NB4 (cell line): Measurements from ENCODE around the gene ASB8.
"Not testable (repeated sequence)": the region's sequence is repeated elsewhere in the genome, so short reads cannot be mapped to it uniquely, and the experiment has no call there.

Experiments used
- DNase-seq: peaks from one replicate; pipeline ENCODE4 v3.0.0; 2010; ENCODE audit warnings: low read depth
- H3K4me3 ChIP-seq: one replicate; pipeline ENCODE4 v1.5.1; 2011; ENCODE audit warnings: mild to moderate bottlenecking, low read depth, low read length, moderate library complexity
- CTCF ChIP-seq: IDR thresholded peaks from one replicate; pipeline ENCODE4 v1.5.1; 2012; ENCODE audit warnings: low read depth, low read length
- MAX ChIP-seq: IDR thresholded peaks from 2 replicates; pipeline ENCODE4 v1.6.1; 2011; ENCODE audit warnings: low read depth, low read length
- MYC ChIP-seq: IDR thresholded peaks from 2 replicates; pipeline ENCODE4 v1.6.1; 2011; ENCODE audit warnings: low read depth, low read length
- POLR2A ChIP-seq: IDR thresholded peaks from 2 replicates; pipeline ENCODE4 v1.6.1; 2011; ENCODE audit warnings: mild to moderate bottlenecking; ENCODE audit not compliant: insufficient read length; ENCODE audit errors: extremely low read depth

ASB8 gene

DNA sequence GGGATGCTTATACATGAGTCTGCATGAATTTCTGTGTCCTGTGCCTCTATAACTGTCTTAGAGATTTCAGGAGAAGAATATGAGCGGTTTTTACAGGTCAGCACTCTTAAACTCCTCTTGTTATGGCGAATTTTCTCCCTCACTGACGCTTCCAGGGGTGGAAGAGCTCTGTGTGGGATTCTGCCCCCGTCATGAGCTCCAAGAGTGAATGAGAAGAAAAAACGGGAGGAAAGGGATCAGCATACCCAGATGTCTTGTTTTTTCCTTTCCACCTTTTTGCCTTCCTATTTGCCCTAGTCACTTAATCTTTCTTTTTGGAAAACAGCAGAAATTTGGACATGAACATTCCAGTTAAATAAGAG lies 37.5 kb downstream of the ASB8 start:
- TF ChIP-seq POLR2A = no peak
- no peak for TF ChIP-seq MYC
- TF ChIP-seq CTCF = no peak
- no peak for TF ChIP-seq MAX
- DNase-seq = no peak
- peak overlapping the region; percentile 61 for H3K4me3 ChIP-seq

- no peak for TF ChIP-seq MYC
- no peak for TF ChIP-seq CTCF
- no peak for TF ChIP-seq POLR2A
- no peak for TF ChIP-seq MAX
- DNase-seq = peak; percentile 76
- H3K4me3 ChIP-seq = peak within 1 kb of the TSS; percentile 61
These were observed 38.1 kb downstream of the ASB8 start, which contains the start of gene PFKM for GRCh38 chr12:48119078-48119833. PFKM (plus strand) TSS chr12:48119364; CDS start chr12:48122775, 3,411 bp downstream.

DNA sequence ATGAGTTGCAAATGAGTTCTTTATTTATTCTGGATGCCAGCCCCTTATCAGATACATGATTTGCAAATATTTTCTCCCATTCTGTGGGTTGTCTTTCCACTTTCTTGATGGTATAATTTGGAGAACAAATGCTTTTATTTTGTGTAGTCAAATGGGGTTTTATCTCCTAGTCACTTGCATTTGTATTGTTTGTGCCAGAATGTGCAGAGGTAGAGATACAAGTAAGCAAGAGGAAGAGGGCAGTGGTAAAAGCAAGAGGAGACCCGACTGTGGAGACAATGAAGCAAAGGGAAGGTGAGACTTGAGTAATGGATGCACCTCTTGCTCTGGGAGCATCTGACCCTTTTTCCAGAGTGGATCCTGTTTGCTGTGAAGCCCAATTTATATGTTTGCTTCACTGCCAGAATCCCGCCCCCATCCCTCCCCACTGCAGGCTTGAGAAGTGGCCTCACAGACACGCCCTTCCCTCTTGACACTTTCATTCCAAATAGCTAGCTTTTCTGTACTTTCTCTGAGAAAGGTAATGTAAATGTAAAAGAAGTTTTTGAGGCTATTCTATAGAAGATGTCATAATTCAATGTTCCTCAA lies 38.9 kb downstream of the ASB8 start:
- DNase-seq = no peak
- no peak overlapping the region for H3K4me3 ChIP-seq
- no peak for TF ChIP-seq MYC
- no peak for TF ChIP-seq MAX
- no peak for TF ChIP-seq POLR2A
- no peak for TF ChIP-seq CTCF

DNA sequence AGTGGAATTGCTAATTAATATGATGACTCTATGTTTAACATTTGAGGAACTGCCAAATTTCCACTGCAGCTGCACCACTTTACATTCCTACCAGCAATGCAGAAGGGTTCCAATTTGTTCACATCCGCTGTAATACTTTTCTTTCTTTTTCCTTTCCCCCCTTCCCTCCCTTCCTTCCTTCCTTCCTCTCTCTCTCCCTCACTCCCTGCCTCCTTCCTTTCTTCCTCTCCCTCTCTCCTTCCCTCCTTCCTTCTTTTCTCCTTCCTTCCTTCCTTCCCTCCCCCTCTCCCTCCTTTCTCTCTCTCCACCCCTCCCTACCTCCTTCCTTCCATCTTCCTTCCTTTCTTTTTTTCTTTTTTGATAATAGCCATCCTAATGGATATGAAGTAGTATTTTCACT lies 41.4 kb downstream of the ASB8 start:
- no peak for DNase-seq
- H3K4me3 ChIP-seq = no peak overlapping the region
- TF ChIP-seq CTCF (no peak), MYC (no peak), MAX (no peak), POLR2A (no peak)

GRCh38 chr12:48111312-48111693 lies 46.0 kb downstream of the ASB8 start:
- not testable (repeated sequence) for DNase-seq, H3K4me3 ChIP-seq

GRCh38 chr12:48110691-48111311 lies 46.5 kb downstream of the ASB8 start:
- DNase-seq = no peak
- H3K4me3 ChIP-seq = no peak overlapping the region
- TF ChIP-seq CTCF = no peak
